GM21717 (cell line): ENCODE measurements around the gene HOXC9.

Experiments
- ATAC-seq: cut with Tn5 transposase; IDR thresholded peaks from one replicate; pipeline ENCODE4 v1.9.1; 2021; ENCODE audit warnings: mild to moderate bottlenecking, moderate library complexity; ENCODE audit not compliant: unreplicated experiment

HOXC9 gene

GRCh38 chr12:54024581-54025305 is 24.8 kb downstream of the HOXC9 start:
- ATAC-seq, result no peak

GRCh38 chr12:54025499-54026405 is 25.8 kb downstream of the HOXC9 start:
- ATAC-seq, result no peak

GRCh38 chr12:54026640-54027441 is 26.9 kb downstream of the HOXC9 start:
- no peak for ATAC-seq

GRCh38 chr12:54027442-54027786 is 27.5 kb downstream of the HOXC9 start:
- no peak for ATAC-seq

GRCh38 chr12:54028314-54029201 is 28.6 kb downstream of the HOXC9 start, which contains the start of gene HOXC6:
Gene HOXC6, plus strand, starts transcription at chr12:54028440. Its CDS starts 82 bp downstream, at chr12:54028522.
- ATAC-seq, result no peak

- ATAC-seq, result no peak
Observed at GRCh38 chr12:54029529-54030441, 29.8 kb downstream of the HOXC9 start.

GRCh38 chr12:54030442-54030801 is 30.5 kb downstream of the HOXC9 start:
- ATAC-seq, result no peak

GRCh38 chr12:54030889-54031471 is 31.0 kb downstream of the HOXC9 start:
- ATAC-seq, result no peak

- no peak for ATAC-seq
Observed at GRCh38 chr12:54031480-54031879, 31.5 kb downstream of the HOXC9 start.

GRCh38 chr12:54032086-54032619 is 32.2 kb downstream of the HOXC9 start:
- no peak for ATAC-seq

- no peak for ATAC-seq
Observed at GRCh38 chr12:54032627-54033100, 32.7 kb downstream of the HOXC9 start, which contains the start of gene HOXC5. Gene HOXC5, plus strand, starts transcription at chr12:54033050. Its CDS starts 73 bp downstream, at chr12:54033123.

- ATAC-seq, result no peak
Observed at GRCh38 chr12:54033106-54033979, 33.4 kb downstream of the HOXC9 start.

GRCh38 chr12:54033980-54034784 is 34.2 kb downstream of the HOXC9 start:
- no peak for ATAC-seq

- ATAC-seq, result no peak
Observed at GRCh38 chr12:54034785-54035310, 34.9 kb downstream of the HOXC9 start.

GRCh38 chr12:54035568-54036264 is 35.8 kb downstream of the HOXC9 start:
- ATAC-seq, result no peak
